GM12878 (cell line): Measurements from ENCODE around the gene CGAS. TPM values are rescaled to one million over a fixed set of nuclear protein-coding genes. Genes with fewer than 3 reads are reported as not detected.
"Not testable (repeated sequence)": the region's sequence is repeated elsewhere in the genome, so short reads cannot be mapped to it uniquely, and the experiment has no call there.

Source experiments
- ATAC-seq: fragments of 200-7000 bp; cut with Tn5 transposase; 3 replicates; pipeline ENCODE4 v1.9.1; 2020; ENCODE audit warnings: mild to moderate bottlenecking, moderate library complexity
- BruUV-seq: library from RNA; stranded (reverse); fragments of 400-500 nt; replicated peaks from 2 replicates; lab custom pipeline; 2021; lab: Mats Ljungman, UMichigan
- CTCF ChIA-PET: fragments of 300-600 bp; sonication (Branson Sonifier 250); formaldehyde crosslinking; extraction: SDS; loops from one replicate; lab custom pipeline; 2021; ENCODE audit warnings: inconsistent platforms; lab: Yijun Ruan, JAX
- POLR2A ChIA-PET: fragments of 350-600 bp; formaldehyde crosslinking; extraction: SDS; loops from one replicate; lab custom pipeline; 2021; ENCODE audit warnings: inconsistent platforms; lab: Charles Lee
- RAD21 ChIA-PET: fragments of 300-600 bp; sonication (Branson Sonifier 250); formaldehyde crosslinking; loops from one replicate; lab custom pipeline; 2023; ENCODE audit warnings: antibody characterized with exemption; ENCODE audit not compliant: unreplicated experiment; lab: Charles Lee
- SMC1A ChIA-PET: fragments of 300-600 bp; sonication (Branson Sonifier 250); formaldehyde crosslinking; loops from one replicate; lab custom pipeline; 2023; ENCODE audit not compliant: unreplicated experiment, uncharacterized antibody; lab: Charles Lee
- DNase-seq: peaks from one replicate; pipeline ENCODE4 v3.0.0-alpha.2; 2011; ENCODE audit warnings: low read depth, low spot score
- FAIRE-seq: peaks from 3 replicates; lab custom pipeline; 2011; peaks lifted over from hg19 to GRCh38; lab: Jason Lieb, UNC
- H2AFZ ChIP-seq: 2 replicates; pipeline ENCODE4 v1.6.0; 2011; ENCODE audit warnings: low read depth, low read length, control low read depth; ENCODE audit not compliant: control insufficient read depth
- H3K27ac ChIP-seq: 2 replicates; pipeline ENCODE4 v1.5.1; 2011; ENCODE audit warnings: control low read depth; ENCODE audit not compliant: control insufficient read depth, insufficient read depth
- H3K27me3 ChIP-seq, 2 experiments: replicated peaks in 1 of 2; 2 replicates each; pipeline versions ENCODE4 v1.6.0 to v1.6.1; 2011; ENCODE audit warnings: low read length in 1 of 2; ENCODE audit not compliant: control insufficient read depth in 2 of 2, insufficient read depth in 2 of 2
- H3K36me3 ChIP-seq, 2 experiments: 2 replicates each; pipeline ENCODE4 v1.5.1; 2011; ENCODE audit warnings: low read length in 1 of 2; ENCODE audit not compliant: control insufficient read depth in 2 of 2, insufficient read depth in 2 of 2
- H3K4me1 ChIP-seq: 2 replicates; pipeline ENCODE4 v1.6.1; 2011; ENCODE audit warnings: mild to moderate bottlenecking, low read length, moderate library complexity, mixed read lengths; ENCODE audit not compliant: control insufficient read depth, insufficient read depth
- H3K4me2 ChIP-seq: 2 replicates; pipeline ENCODE4 v1.6.0; 2011; ENCODE audit warnings: control low read depth; ENCODE audit not compliant: control insufficient read depth, insufficient read depth
- H3K4me3 ChIP-seq: fragments of 200-600 bp; sonication (generic); 2 replicates; pipeline ENCODE4 v1.5.1; 2016
- H3K79me2 ChIP-seq: 2 replicates; pipeline ENCODE4 v1.6.0; 2011; ENCODE audit warnings: low read length; ENCODE audit not compliant: control insufficient read depth, insufficient read depth
- H3K9ac ChIP-seq: 2 replicates; pipeline ENCODE4 v1.8.0; 2011; ENCODE audit warnings: low read length, control low read depth, mixed read lengths; ENCODE audit not compliant: control insufficient read depth, insufficient read depth
- H3K9me3 ChIP-seq: replicated peaks from 3 replicates; pipeline ENCODE4 v1.5.1; 2011; ENCODE audit warnings: mild to moderate bottlenecking, low read length; ENCODE audit not compliant: control insufficient read depth, insufficient read depth
- H4K20me1 ChIP-seq: 2 replicates; pipeline ENCODE4 v1.6.0; 2011; ENCODE audit not compliant: control insufficient read depth, insufficient read depth
- BCLAF1 ChIP-seq: fragments of 450-650 bp; IDR thresholded peaks from 2 replicates; pipeline ENCODE4 v1.6.1; 2017; ENCODE audit warnings: antibody characterized with exemption, mild to moderate bottlenecking, moderate library complexity
- FOXK2 ChIP-seq: fragments of 450-650 bp; IDR thresholded peaks from 2 replicates; pipeline ENCODE4 v1.6.1; 2017; ENCODE audit warnings: mild to moderate bottlenecking, moderate library complexity
- HDGF ChIP-seq: fragments of 450-650 bp; IDR thresholded peaks from 2 replicates; pipeline ENCODE4 v1.6.1; 2016; ENCODE audit warnings: antibody characterized with exemption
- MYB ChIP-seq: fragments of 150-350 bp; IDR thresholded peaks from 2 replicates; pipeline ENCODE4 v1.6.1; 2014; ENCODE audit warnings: mild to moderate bottlenecking, low read depth, low read length, borderline replicate concordance
- PAX5 ChIP-seq: IDR thresholded peaks from 2 replicates; pipeline ENCODE4 v1.6.1; 2011; ENCODE audit warnings: low read depth, low read length, borderline replicate concordance
- PAX8 ChIP-seq: fragments of 450-650 bp; IDR thresholded peaks from 2 replicates; pipeline ENCODE4 v1.6.1; 2017; ENCODE audit warnings: mild to moderate bottlenecking, moderate library complexity
- PBX3 ChIP-seq: IDR thresholded peaks from 2 replicates; pipeline ENCODE4 v1.6.1; 2011; ENCODE audit warnings: mild to moderate bottlenecking, low read depth, low read length, moderate library complexity; ENCODE audit not compliant: insufficient replicate concordance
- RELB ChIP-seq: fragments of 450-650 bp; IDR thresholded peaks from 2 replicates; pipeline ENCODE4 v1.6.1; 2017; ENCODE audit warnings: low read depth, mild to moderate bottlenecking, moderate library complexity
- RFX5 ChIP-seq: IDR thresholded peaks from 2 replicates; pipeline ENCODE4 v1.6.1; 2011; ENCODE audit warnings: low read depth, low read length, improper control_type of control experiment
- RUNX3 ChIP-seq: IDR thresholded peaks from 2 replicates; pipeline ENCODE4 v1.6.1; 2012; ENCODE audit warnings: low read length, inconsistent platforms
- SIX5 ChIP-seq: IDR thresholded peaks from 2 replicates; pipeline ENCODE4 v1.6.1; 2011; ENCODE audit warnings: mild to moderate bottlenecking, low read depth, low read length, moderate library complexity; ENCODE audit not compliant: severe bottlenecking
- WRNIP1 ChIP-seq: IDR thresholded peaks from 2 replicates; pipeline ENCODE4 v1.6.1; 2011; ENCODE audit warnings: low read depth, low read length, improper control_type of control experiment, borderline replicate concordance
- ZNF622 ChIP-seq: fragments of 450-650 bp; IDR thresholded peaks from 2 replicates; pipeline ENCODE4 v1.6.1; 2017; ENCODE audit warnings: mild to moderate bottlenecking, inconsistent platforms
- WGBS: methylation state at CpG from one replicate; pipeline ENCODE4 v1.1.6; 2016; ENCODE audit warnings: low lambda C conversion rate; ENCODE audit not compliant: insufficient replicate concordance, insufficient coverage; ENCODE audit errors: missing lambda C conversion rate; 5-methylcytosine and 5-hydroxymethylcytosine counted together
- in situ Hi-C: fragments of 300-500 bp; cut with MboI; formaldehyde crosslinking; loops from 9 replicates; pipeline ENCODE4 v1.14.3; 2018; ENCODE audit warnings: mixed read lengths
- intact Hi-C: fragments of 100-400 bp; cut with micrococcal nuclease; formaldehyde crosslinking; loops from one replicate; pipeline ENCODE4 v1.14.2; 2022; ENCODE audit not compliant: unreplicated experiment
- polyA plus RNA-seq, 11 experiments: library from polyadenylated mRNA; depleted of rRNA in 4 of 11; unstranded in 6 of 11; stranded (reverse) in 5 of 11; fragments of >200 nt; fragmentation: Nextera tagmentation in 4 of 11; fragmentation: Illumina TruSeq in 1 of 11; extraction: Ambion mirVana in 4 of 11; extraction: Trizol in 1 of 11; gene quantifications; 1 replicate in 1 of 11; 2 replicates in 10 of 11; pipeline versions ENCODE4 v1.2.1 to v1.2.3, GENCODE V29; 2011 to 2016; ENCODE audit warnings: inconsistent platforms in 2 of 11, missing spikeins in 2 of 11, low read depth in 1 of 11
- total RNA-seq, 4 experiments: library from RNA; depleted of rRNA in 3 of 4; stranded (reverse); fragments of >200 nt in 3 of 4; fragmentation: Illumina TruSeq in 1 of 4; extraction: Trizol in 1 of 4; gene quantifications; 2 replicates each; pipeline versions ENCODE4 v1.2.1 to v1.2.3, GENCODE V29; 2013 to 2021

CGAS gene
- total and polyA plus RNA-seq, 10 of the 15 experiments (the other 5 are each of a cell fraction or from before 2014, with no cell fraction given) = 4.7 to 30.2 (median 22.1) TPM

GRCh38 chr6:73381531-73381930 lies 70.6 kb downstream of the CGAS start:
- H3K27ac ChIP-seq, RAD21 ChIA-PET, H2AFZ ChIP-seq, FAIRE-seq, ATAC-seq, CTCF ChIA-PET, H3K79me2 ChIP-seq, H4K20me1 ChIP-seq, H3K27me3 ChIP-seq, H3K36me3 ChIP-seq, H3K4me3 ChIP-seq, SMC1A ChIA-PET, H3K4me1 ChIP-seq, H3K4me2 ChIP-seq, H3K9ac ChIP-seq, H3K9me3 ChIP-seq, DNase-seq, in situ Hi-C loops, intact Hi-C loops, BruUV-seq: not testable (repeated sequence)
- POLR2A ChIA-PET = interaction anchor here (0.7 kb wide), 1 partner anchor 9 kb away, joined by 3 read pairs; no protein-coding TSS in a partner anchor
- WGBS = 59% methylated on average over 10 of the region's 10 CpGs

- intact Hi-C loops = no loop called here
- Histone ChIP-seq H3K27ac (no peak overlapping the region), H3K9ac (no peak overlapping the region), H3K9me3 (no peaks in the 10 kb centered on the region; the same call in 2 of the 3 replicates), H3K4me1 (no peaks in the 10 kb centered on the region), H2AFZ (no peak overlapping the region), H3K27me3 (no peaks in the 10 kb centered on the region), H4K20me1 (no peaks in the 10 kb centered on the region), H3K4me2 (no peak overlapping the region), H3K36me3 (no peaks in the 10 kb centered on the region), H3K79me2 (no peaks in the 10 kb centered on the region), H3K4me3 (no peak overlapping the region)
- ChIA-PET RAD21 (no interaction called here), POLR2A (no interaction called here), CTCF (no interaction called here), SMC1A (interaction anchor here (0.7 to 1.7 kb wide), 3 partner anchors 11 to 236 kb away, joined by 3 to 4 read pairs (median 3); no protein-coding TSS in a partner anchor)
- in situ Hi-C loops = no loop called here
- WGBS = 11% methylated on average over 3 of the region's 3 CpGs
- no peak for DNase-seq
- BruUV-seq = no TSS peak
- no peak for ATAC-seq
- no peak for FAIRE-seq
- TF ChIP-seq RFX5 = no peak
- TF ChIP-seq MYB = no peak
- no peak for TF ChIP-seq PAX5
- no peak for TF ChIP-seq PBX3
- TF ChIP-seq RUNX3 = no peak
- TF ChIP-seq PAX8 = no peak
- no peak for TF ChIP-seq WRNIP1
- TF ChIP-seq FOXK2 = no peak
- no peak for TF ChIP-seq SIX5
- no peak for TF ChIP-seq RELB
- TF ChIP-seq HDGF = no peak
- TF ChIP-seq BCLAF1 = no peak
- TF ChIP-seq ZNF622 = no peak
Measured at GRCh38 chr6:73377225-73377624, 74.9 kb downstream of the CGAS start.
